ENCODE data around the gene GRHL3.

The GRHL3 gene

DNA sequence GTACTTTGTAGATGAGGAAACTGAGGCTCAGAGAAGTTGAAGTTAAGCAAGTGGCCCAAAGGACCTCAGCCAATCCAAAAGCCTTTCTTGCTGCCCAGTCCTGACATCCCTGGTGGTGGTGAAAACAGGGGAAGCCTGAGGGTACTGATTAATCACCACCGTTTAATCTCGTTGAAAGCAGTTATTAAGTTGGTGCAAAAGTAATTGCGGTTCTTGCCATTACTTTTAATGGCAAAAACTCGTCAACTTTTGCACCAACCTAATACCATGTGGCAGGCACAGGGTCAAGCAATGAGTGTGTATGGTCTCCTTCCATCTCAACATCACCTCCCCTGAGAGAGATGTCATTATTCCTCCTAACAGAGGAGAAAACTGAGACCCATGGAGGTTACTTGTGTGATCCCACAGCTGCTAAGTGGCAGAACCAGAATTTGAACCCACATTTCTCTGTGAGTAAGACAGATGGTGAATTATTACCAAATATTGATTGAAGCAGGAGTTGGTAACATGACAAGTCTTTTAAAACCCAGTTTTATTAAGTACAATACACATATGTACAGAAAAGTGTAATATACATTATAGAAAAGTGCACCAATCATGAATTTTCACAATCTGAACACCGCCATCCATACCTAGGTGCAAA is 39.4 kb upstream of the GRHL3 start:
- TF ChIP-seq CTCF (IDR thresholded peaks at IDR 0.05; ENCODE audit: extremely low read depth, insufficient read depth, missing control alignments), result no peak
- in situ Hi-C loops (cut with MboI; ENCODE audit: low pct_unique_long_range_greater_than_20kb, low sequenced_read_pairs, unreplicated experiment), result no loop called here
- DNase-seq (ENCODE audit: low spot score), result no peak

- no peak for TF ChIP-seq CTCF (IDR thresholded peaks at IDR 0.05; ENCODE audit: extremely low read depth, insufficient read depth, missing control alignments)
- DNase-seq (ENCODE audit: low spot score), result no peak
- in situ Hi-C loops (cut with MboI; ENCODE audit: low pct_unique_long_range_greater_than_20kb, low sequenced_read_pairs, unreplicated experiment), result no loop called here
Observed at GRCh38 chr1:24281591-24281990, 37.6 kb upstream of the GRHL3 start.

DNA sequence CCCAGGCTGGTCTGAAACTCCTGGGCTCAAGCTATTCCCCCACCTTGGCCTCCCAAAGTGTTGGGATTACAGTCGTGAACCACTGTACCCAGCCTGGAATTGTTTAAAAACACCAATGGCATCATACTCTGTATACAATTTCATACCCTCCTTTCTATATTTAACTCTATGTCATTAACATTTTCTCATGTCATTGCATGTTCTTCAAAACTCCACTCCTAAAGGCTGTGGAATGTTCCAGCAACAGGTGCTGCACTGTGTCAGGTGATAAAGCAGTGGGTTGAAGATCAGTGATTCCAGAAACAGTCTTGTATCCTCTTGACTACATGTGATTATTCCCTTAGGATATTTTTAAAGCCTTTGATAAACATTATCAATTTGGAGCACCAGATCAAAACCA is 36.7 kb upstream of the GRHL3 start:
- in situ Hi-C loops (cut with MboI; ENCODE audit: low pct_unique_long_range_greater_than_20kb, low sequenced_read_pairs, unreplicated experiment), result no loop called here
- TF ChIP-seq CTCF (IDR thresholded peaks at IDR 0.05; ENCODE audit: extremely low read depth, insufficient read depth, missing control alignments), result no peak
- DNase-seq (ENCODE audit: low spot score), result no peak

- no peak for TF ChIP-seq CTCF (IDR thresholded peaks at IDR 0.05; ENCODE audit: extremely low read depth, insufficient read depth, missing control alignments)
- in situ Hi-C loops (cut with MboI; ENCODE audit: low pct_unique_long_range_greater_than_20kb, low sequenced_read_pairs, unreplicated experiment), result no loop called here
- no peak for DNase-seq (ENCODE audit: low spot score)
Observed at GRCh38 chr1:24283326-24284155, 35.6 kb upstream of the GRHL3 start.

DNA sequence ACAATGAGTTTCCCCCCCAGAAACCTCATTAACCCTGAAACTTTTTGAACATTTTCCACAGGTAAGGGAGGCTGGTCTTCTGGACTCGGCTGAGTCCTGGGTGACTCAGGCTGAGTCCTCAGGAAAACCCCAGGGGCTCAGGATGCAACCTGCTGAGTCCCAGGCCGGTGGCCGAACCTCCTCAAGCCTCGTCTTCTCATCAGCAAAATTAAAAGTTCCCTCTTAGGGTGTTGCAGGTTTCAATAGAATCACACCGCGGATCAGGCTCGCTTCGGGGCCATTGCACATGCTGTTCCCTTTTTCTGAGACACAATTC is 35.0 kb upstream of the GRHL3 start:
- no peak for DNase-seq (ENCODE audit: low spot score)
- in situ Hi-C loops (cut with MboI; ENCODE audit: low pct_unique_long_range_greater_than_20kb, low sequenced_read_pairs, unreplicated experiment), result no loop called here
- TF ChIP-seq CTCF (IDR thresholded peaks at IDR 0.05; ENCODE audit: extremely low read depth, insufficient read depth, missing control alignments), result no peak

DNA sequence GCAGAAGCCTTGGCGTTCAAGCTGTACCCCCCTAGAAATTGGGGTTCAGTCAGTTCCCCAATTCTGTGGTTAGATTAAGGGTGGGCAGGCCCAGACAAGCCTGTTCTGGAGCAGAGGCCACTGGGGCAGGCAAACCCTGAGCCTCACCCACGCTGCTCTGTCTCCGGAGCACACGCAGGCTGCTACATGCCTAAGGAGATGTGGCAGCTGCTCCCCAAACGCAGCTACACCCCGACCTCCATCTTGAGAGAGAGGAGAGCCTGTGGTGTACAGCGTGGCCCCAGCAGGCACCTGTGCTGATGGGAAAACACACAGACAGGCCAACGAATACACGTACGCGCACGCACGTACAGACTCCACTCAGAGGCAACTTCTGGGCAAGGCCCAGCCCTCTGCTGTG is 33.9 kb upstream of the GRHL3 start:
- DNase-seq (ENCODE audit: low spot score), result no peak
- no peak for TF ChIP-seq CTCF (IDR thresholded peaks at IDR 0.05; ENCODE audit: extremely low read depth, insufficient read depth, missing control alignments)
- in situ Hi-C loops (cut with MboI; ENCODE audit: low pct_unique_long_range_greater_than_20kb, low sequenced_read_pairs, unreplicated experiment), result no loop called here
